Measurements from ENCODE around the gene ATXN3. TPM values are rescaled to one million over a fixed set of nuclear protein-coding genes. Genes with fewer than 3 reads are reported as not detected.
A peak's percentile ranks its signal among the peaks of the same experiment; 100 is the strongest.

The ATXN3 gene
- total RNA-seq, 4 donors from 2014 or later, result 16.9 to 31.5 (median 25.0) TPM

DNA sequence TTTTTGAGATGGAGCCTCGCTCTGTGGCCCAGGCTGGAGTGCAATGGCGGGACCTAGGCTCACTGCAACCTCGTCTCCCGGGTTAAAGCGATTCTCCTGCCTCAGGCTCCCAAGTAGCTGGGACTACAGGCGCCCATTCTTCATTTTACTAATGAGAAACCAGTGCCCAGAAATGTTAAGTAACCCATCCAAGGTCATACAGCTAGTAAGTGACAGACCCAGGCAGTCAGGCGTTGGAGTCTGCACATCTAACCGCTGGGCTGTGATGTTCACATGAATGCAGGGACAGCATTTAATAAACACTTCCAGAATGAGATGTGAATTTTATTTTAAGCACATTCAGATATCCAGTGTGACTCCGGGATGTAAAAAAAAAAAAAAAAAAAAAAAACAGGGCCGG is 65.2 kb downstream of the ATXN3 start:
- TF ChIP-seq, protein P1, sequence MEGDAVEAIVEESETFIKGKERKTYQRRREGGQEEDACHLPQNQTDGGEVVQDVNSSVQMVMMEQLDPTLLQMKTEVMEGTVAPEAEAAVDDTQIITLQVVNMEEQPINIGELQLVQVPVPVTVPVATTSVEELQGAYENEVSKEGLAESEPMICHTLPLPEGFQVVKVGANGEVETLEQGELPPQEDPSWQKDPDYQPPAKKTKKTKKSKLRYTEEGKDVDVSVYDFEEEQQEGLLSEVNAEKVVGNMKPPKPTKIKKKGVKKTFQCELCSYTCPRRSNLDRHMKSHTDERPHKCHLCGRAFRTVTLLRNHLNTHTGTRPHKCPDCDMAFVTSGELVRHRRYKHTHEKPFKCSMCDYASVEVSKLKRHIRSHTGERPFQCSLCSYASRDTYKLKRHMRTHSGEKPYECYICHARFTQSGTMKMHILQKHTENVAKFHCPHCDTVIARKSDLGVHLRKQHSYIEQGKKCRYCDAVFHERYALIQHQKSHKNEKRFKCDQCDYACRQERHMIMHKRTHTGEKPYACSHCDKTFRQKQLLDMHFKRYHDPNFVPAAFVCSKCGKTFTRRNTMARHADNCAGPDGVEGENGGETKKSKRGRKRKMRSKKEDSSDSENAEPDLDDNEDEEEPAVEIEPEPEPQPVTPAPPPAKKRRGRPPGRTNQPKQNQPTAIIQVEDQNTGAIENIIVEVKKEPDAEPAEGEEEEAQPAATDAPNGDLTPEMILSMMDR (IDR thresholded peaks at IDR 0.05), result no peak
- peaks cover 0 to 6% (median 0%) of the 10 kb centered on the region in 3 donors for H3K9me3 ChIP-seq
- H3K27me3 ChIP-seq, result no peaks in the 10 kb centered on the region
- peaks cover 0 to 39% (median 18%) of the 10 kb centered on the region in 3 donors for H3K4me1 ChIP-seq
- peak overlapping the region in 3 of 4 donors; percentile 92 to 95 (median 94) for H3K4me3 ChIP-seq
- intact Hi-C loops (cut with DNase I), result no loop called here
- peak overlapping the region in 3 of 4 donors; percentile 94 to 99 (median 96) for H3K27ac ChIP-seq
- H3K36me3 ChIP-seq, result peaks cover 0 to 32% (median 0%) of the 10 kb centered on the region in 3 donors
- WGBS, 2 donors, result 71 to 91% methylated on average over 1 to 9 of the region's 10 CpGs
- no peak for DNase-seq

DNA sequence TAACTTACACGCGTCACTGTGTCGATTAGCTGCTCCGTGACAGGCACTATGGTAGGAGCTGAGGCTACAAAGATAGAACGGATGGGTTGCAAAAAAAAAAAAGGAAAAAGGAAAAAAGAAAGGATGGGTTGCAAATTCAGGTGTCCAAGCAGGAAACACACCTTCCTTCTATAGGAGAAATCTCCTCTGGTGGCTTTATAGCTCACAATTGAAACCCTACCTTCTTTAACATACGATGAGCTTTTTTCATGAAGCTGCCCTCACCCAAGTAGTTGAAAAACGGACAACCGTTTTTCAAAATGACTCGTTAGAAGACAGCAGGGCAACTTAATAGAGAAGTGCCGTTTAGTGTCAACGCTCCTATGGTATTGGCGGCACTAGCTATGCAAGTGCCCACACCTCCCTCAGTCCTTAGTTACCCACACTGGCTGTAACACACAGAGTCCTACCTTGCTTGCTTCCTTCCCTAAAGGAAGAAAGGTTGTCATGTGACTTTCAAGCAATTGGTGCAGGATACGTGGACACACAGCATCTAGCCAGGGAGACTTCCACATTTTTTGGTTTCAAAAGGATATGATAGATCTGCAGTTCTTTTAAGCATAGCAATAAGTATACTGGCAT is 65.8 kb downstream of the ATXN3 start:
- peak overlapping the region; percentile 94 to 99 (median 97) for H3K27ac ChIP-seq
- no peaks in the 10 kb centered on the region for H3K27me3 ChIP-seq
- H3K4me3 ChIP-seq, result peak overlapping the region; percentile 84 to 95 (median 93)
- H3K4me1 ChIP-seq, result peaks cover 0 to 46% (median 18%) of the 10 kb centered on the region in 3 donors
- peak in 1 of 4 donors; percentile 12 for TF ChIP-seq POLR2A (IDR thresholded peaks at IDR 0.05)
- TF ChIP-seq, protein P1 (IDR thresholded peaks at IDR 0.05), result no peak
- H3K9me3 ChIP-seq, result no peaks in the 10 kb centered on the region
- WGBS, 2 donors, result 0% methylated on average over 13 of the region's 13 CpGs
- intact Hi-C loops (cut with DNase I), result no loop called here
- DNase-seq, result no peak
- peaks cover 0 to 25% (median 0%) of the 10 kb centered on the region in 3 donors for H3K36me3 ChIP-seq

DNA sequence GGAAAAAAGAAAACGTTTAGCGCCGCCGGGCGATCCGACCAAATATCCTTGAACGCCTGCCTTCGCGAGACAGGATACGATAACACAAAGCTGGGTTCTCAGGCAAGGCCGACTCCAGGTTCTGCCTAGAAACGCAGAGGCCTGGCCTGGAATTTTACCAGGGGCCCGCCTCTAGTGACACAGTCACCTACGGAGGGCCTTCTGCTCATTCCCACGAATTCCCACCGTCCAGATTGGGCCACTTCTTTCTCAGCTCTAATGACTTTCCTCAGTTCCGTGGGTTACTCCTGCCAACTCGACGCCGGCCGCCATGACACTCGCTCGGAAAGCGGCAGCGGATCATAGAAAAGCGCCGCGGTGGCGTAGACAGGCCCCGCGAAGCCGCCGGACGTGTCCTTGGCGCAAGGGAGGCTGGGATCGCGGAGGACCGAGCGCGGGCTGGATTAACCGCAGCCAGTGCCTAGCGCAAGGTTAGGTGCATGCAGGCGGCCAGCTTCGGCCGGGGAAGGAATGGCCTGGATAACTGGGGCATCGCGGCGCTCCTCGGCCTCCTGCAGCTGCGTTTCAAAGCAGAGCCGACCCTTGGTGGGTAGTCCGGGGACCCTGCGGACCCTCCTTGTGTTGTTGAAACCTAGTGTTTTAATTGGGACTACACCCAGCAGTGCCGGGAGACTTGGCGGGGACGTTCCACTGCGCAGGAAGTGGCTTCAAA is 66.5 kb downstream of the ATXN3 start, which contains the start of gene TRIP11:
TSS of gene TRIP11 (minus strand) at position 341 of the 712 bp plus-strand sequence. CDS start 374 bp downstream, outside the sequence.
- Histone ChIP-seq H3K27me3 (no peaks in the 10 kb centered on the region), H3K27ac (peak within 1 kb of the TSS; percentile 94 to 99 (median 97)), H3K4me1 (peaks cover 0 to 47% (median 18%) of the 10 kb centered on the region in 3 donors), H3K4me3 (peak within 1 kb of the TSS; percentile 84 to 95 (median 93)), H3K36me3 (peaks cover 0 to 19% (median 0%) of the 10 kb centered on the region in 3 donors), H3K9me3 (no peaks in the 10 kb centered on the region)
- peak; percentile 57 for DNase-seq
- 1 to 2% methylated on average over 15 to 18 of the region's 57 CpGs for whole genome bisulfite sequencing, 2 donors
- TF ChIP-seq, protein P1 (IDR thresholded peaks at IDR 0.05), result peak in 1 of 6 experiments; percentile 26
- TF ChIP-seq POLR2A (IDR thresholded peaks at IDR 0.05), result peak in 2 of 4 donors; percentile 59 to 77
- intact Hi-C loops (cut with DNase I), result no loop called here

DNA sequence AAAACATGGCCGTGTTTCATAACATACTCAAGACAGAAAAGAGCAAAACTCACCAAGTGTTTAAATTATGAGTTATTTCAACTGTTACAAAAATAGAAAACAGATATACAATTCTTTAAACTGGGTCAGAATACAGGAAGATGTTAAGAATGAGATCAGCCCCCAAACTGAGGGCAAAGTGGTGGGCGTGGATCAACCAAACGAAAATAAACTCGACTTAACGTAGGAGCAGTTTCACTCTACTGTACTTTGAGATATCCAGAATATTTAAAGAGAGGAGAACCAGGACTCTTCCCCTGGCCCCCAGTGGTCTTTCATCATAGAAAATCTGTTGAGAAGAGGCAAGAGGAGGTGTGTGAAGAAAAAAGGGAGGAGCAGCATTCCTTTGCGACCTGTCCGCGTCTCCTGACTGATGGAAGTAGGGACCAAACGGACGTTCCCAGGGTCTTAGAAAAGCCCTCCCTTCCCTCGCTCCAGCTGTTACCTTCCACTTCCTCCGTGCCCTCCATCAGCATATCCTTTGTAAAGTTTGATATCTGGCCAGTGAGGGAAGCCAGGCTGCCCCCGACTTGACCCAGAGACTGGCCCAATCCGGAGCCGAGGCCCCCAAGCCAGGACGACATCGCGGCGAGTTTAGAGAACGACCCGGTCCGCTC is 67.2 kb downstream of the ATXN3 start:
- H3K27me3 ChIP-seq, result no peaks in the 10 kb centered on the region
- no peaks in the 10 kb centered on the region for H3K9me3 ChIP-seq
- intact Hi-C loops (cut with DNase I), result no loop called here
- DNase-seq, result no peak
- H3K4me1 ChIP-seq, result peaks cover 0 to 47% (median 18%) of the 10 kb centered on the region in 3 donors
- 0 to 3% methylated on average over 10 to 15 of the region's 22 CpGs for WGBS, 2 donors
- H3K4me3 ChIP-seq, result peak overlapping the region; percentile 84 to 95 (median 93)
- peak overlapping the region; percentile 94 to 99 (median 97) for H3K27ac ChIP-seq
- no peak for TF ChIP-seq POLR2A (IDR thresholded peaks at IDR 0.05)
- TF ChIP-seq, protein P1 (IDR thresholded peaks at IDR 0.05), result no peak
- peaks cover 0 to 13% (median 0%) of the 10 kb centered on the region in 3 donors for H3K36me3 ChIP-seq
